GM12878 (cell line): Measurements from ENCODE around the gene NEURL4. TPM values are rescaled to one million over a fixed set of nuclear protein-coding genes. Genes with fewer than 3 reads are reported as not detected.

Experiments
- BCLAF1 ChIP-seq: fragments of 450-650 bp; IDR thresholded peaks from 2 replicates; pipeline ENCODE4 v1.6.1; 2017; ENCODE audit warnings: antibody characterized with exemption, mild to moderate bottlenecking, moderate library complexity
- NBN ChIP-seq: fragments of 450-650 bp; IDR thresholded peaks from 2 replicates; pipeline ENCODE4 v1.6.1; 2016
- NR2C1 ChIP-seq: fragments of 450-650 bp; IDR thresholded peaks from 2 replicates; pipeline ENCODE4 v1.6.1; 2017; ENCODE audit warnings: antibody characterized with exemption, mild to moderate bottlenecking, moderate library complexity
- PML ChIP-seq: IDR thresholded peaks from 2 replicates; pipeline ENCODE4 v1.6.1; 2012; ENCODE audit warnings: low read length, inconsistent platforms
- SKIL ChIP-seq: fragments of 450-650 bp; IDR thresholded peaks from 2 replicates; pipeline ENCODE4 v1.6.1; 2017; ENCODE audit warnings: mild to moderate bottlenecking, low read depth, inconsistent platforms; ENCODE audit not compliant: poor library complexity, severe bottlenecking
- ZNF24 ChIP-seq: fragments of 450-650 bp; IDR thresholded peaks from 2 replicates; pipeline ENCODE4 v1.6.1; 2017; ENCODE audit warnings: antibody characterized with exemption, mild to moderate bottlenecking
- ZNF622 ChIP-seq: fragments of 450-650 bp; IDR thresholded peaks from 2 replicates; pipeline ENCODE4 v1.6.1; 2017; ENCODE audit warnings: mild to moderate bottlenecking, inconsistent platforms
- polyA plus RNA-seq, 11 experiments: library from polyadenylated mRNA; depleted of rRNA in 4 of 11; unstranded in 6 of 11; stranded (reverse) in 5 of 11; fragments of >200 nt; fragmentation: Nextera tagmentation in 4 of 11; fragmentation: Illumina TruSeq in 1 of 11; extraction: Ambion mirVana in 4 of 11; extraction: Trizol in 1 of 11; gene quantifications; 1 replicate in 1 of 11; 2 replicates in 10 of 11; pipeline versions ENCODE4 v1.2.1 to v1.2.3, GENCODE V29; 2011 to 2016; ENCODE audit warnings: inconsistent platforms in 2 of 11, missing spikeins in 2 of 11, low read depth in 1 of 11
- total RNA-seq, 4 experiments: library from RNA; depleted of rRNA in 3 of 4; stranded (reverse); fragments of >200 nt in 3 of 4; fragmentation: Illumina TruSeq in 1 of 4; extraction: Trizol in 1 of 4; gene quantifications; 2 replicates each; pipeline versions ENCODE4 v1.2.1 to v1.2.3, GENCODE V29; 2013 to 2021

The NEURL4 gene
- total and polyA plus RNA-seq, 10 of the 15 experiments (the other 5 are each of a cell fraction or from before 2014, with no cell fraction given), result 0.03 to 41.9 (median 10.0) TPM

- TF ChIP-seq SKIL, result no peak
- TF ChIP-seq PML, result no peak
- TF ChIP-seq NR2C1, result no peak
- no peak for TF ChIP-seq NBN
- no peak for TF ChIP-seq ZNF24
- TF ChIP-seq BCLAF1, result no peak
- no peak for TF ChIP-seq ZNF622
Observed at GRCh38 chr17:7307686-7308624, 21.2 kb downstream of the NEURL4 start (continued).
